K562 (cell line): Measurements from ENCODE around the gene BACH1. TPM values are rescaled to one million over a fixed set of nuclear protein-coding genes. Genes with fewer than 3 reads are reported as not detected.

Experiments used
- ETV1 ChIP-seq: fragments of 450-650 bp; conservative IDR thresholded peaks from 2 replicates; pipeline ENCODE4 v1.6.1; 2016; ENCODE audit warnings: missing genetic modification characterization, control low read depth, low read depth, missing compliant biosample characterization
- EZH2 ChIP-seq: IDR thresholded peaks from 2 replicates; pipeline ENCODE4 v1.6.1; 2012; ENCODE audit warnings: low read depth, mild to moderate bottlenecking, inconsistent platforms, low read length, borderline replicate concordance
- HLTF ChIP-seq: fragments of 450-650 bp; IDR thresholded peaks from 2 replicates; pipeline ENCODE4 v1.6.1; 2016
- SNIP1 ChIP-seq: fragments of 450-650 bp; IDR thresholded peaks from 2 replicates; pipeline ENCODE4 v1.7.1; 2017; ENCODE audit warnings: low read depth, mild to moderate bottlenecking
- YY1 ChIP-seq, 3 experiments: IDR thresholded peaks; 2 replicates each; pipeline ENCODE4 v1.6.1; 2011; ENCODE audit warnings: low read length in 2 of 3, mild to moderate bottlenecking in 2 of 3, moderate library complexity in 2 of 3, borderline replicate concordance in 1 of 3, control low read depth in 1 of 3, low read depth in 1 of 3; ENCODE audit not compliant: insufficient read depth in 3 of 3, insufficient replicate concordance in 2 of 3, control insufficient read depth in 1 of 3, insufficient read length in 1 of 3; ENCODE audit errors: extremely low read depth in 1 of 3
- ZFP91 ChIP-seq: sonication (generic); formaldehyde crosslinking; IDR thresholded peaks from 2 replicates; pipeline ENCODE4 v1.8.0; 2022; ENCODE audit warnings: mild to moderate bottlenecking, missing genetic modification reagents
- ZNF766 ChIP-seq: fragments of 200-800 bp; sonication (Bioruptor generic); conservative IDR thresholded peaks from 2 replicates; pipeline ENCODE4 v1.6.1; 2016; ENCODE audit warnings: missing genetic modification characterization, missing compliant biosample characterization
- ZNF780A ChIP-seq: fragments of 250-450 bp; sonication (Bioruptor Pico); IDR thresholded peaks from 2 replicates; pipeline ENCODE4 v1.5.0; 2021; ENCODE audit warnings: mild to moderate bottlenecking
- polyA plus RNA-seq, 8 experiments: library from polyadenylated mRNA; depleted of rRNA in 4 of 8; stranded (reverse) in 5 of 8; unstranded in 3 of 8; fragments of >200 nt; fragmentation: Nextera tagmentation in 2 of 8; fragmentation: Illumina TruSeq in 1 of 8; extraction: Ambion mirVana in 2 of 8; extraction: Trizol in 1 of 8; gene quantifications; 2 replicates each; pipeline versions ENCODE4 v1.2.1 to v1.2.3, GENCODE V29; 2011 to 2014; ENCODE audit warnings: inconsistent platforms in 1 of 8, missing spikeins in 1 of 8
- total RNA-seq, 7 experiments: library from RNA; depleted of rRNA in 6 of 7; stranded (reverse); fragments of >200 nt in 6 of 7; fragmentation: Illumina TruSeq in 2 of 7; extraction: Trizol in 2 of 7; gene quantifications; 2 replicates each; pipeline versions ENCODE4 v1.2.1 to v1.2.3, GENCODE V29; 2011 to 2021; ENCODE audit warnings: low replicate concordance in 1 of 7

Gene BACH1
- total and polyA plus RNA-seq, 9 of the 15 experiments (the other 6 are each of a cell fraction or from before 2014, with no cell fraction given), result 10.6 to 58.5 (median 28.6) TPM

DNA sequence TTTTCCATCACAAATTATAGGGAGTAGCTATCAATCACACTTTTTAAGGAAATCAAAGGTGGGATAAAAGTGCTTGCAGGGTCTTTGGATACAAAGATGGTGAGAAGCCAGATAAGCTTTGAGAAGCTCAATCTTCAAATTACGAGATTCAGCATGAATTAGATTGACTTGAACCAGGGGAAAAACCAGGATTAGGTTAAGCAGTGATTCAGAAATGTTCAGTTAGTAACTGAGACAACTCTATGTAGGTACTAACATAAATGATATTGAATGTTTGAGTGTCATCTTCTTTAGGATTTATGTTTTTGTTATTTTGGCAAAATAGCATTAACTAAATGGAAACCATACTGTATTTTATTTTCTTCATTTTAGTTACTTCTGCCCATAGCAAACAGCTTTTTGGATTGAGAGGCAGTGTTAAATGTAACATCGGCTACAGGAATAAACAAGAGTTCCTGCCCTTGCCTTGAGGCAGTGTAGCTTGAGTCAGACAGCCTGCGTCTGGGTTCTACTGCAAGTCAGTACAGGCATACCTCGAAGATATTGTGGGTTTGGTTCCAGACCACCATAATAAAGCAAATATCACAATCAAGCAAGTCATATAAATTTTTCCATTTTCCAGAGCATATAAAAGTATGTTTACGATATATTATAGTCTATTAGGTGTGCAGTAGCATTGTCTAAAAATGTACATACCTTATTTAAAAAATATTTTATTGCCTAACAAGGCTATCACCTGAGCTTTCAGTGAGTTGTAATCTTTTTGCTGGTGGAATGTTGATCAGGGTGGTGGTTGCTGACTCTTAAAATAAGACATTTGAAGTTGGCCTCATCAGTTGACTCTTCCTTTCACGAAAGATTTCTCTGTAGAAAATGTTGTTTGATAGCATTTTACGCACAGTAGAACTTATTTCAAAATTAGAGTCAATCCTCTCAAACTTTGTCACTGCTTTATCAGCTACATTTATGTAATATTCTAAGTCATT, 36.9 kb upstream of the BACH1 start (continued):
- no peak for TF ChIP-seq ZNF766
- TF ChIP-seq ETV1 (tag), result no peak
- no peak for TF ChIP-seq ZFP91
- TF ChIP-seq HLTF, result no peak
- TF ChIP-seq YY1 (IDR thresholded peaks at IDR 0.05; ENCODE audit: borderline replicate concordance in 1 of 3, control insufficient read depth in 1 of 3, extremely low read depth in 1 of 3, insufficient read depth in 3 of 3, insufficient read length in 1 of 3, insufficient replicate concordance in 2 of 3, low read depth in 1 of 3, low read length in 2 of 3), result no peak
- no peak for TF ChIP-seq SNIP1
- no peak for TF ChIP-seq ZNF780A
- no peak for TF ChIP-seq EZH2
- TF ChIP-seq, all 486 proteins: peak for 0
